Neutrophil (primary cell): Measurements from ENCODE around the gene PNRC1.

Source experiments
- H3K27ac ChIP-seq: fragments of 200-600 bp; sonication (generic); 2 replicates; pipeline ENCODE4 v1.5.1; 2016; ENCODE audit warnings: mild to moderate bottlenecking, moderate library complexity
- H3K27me3 ChIP-seq: fragments of 200-600 bp; sonication (generic); 2 replicates; pipeline ENCODE4 v1.6.0; 2016; ENCODE audit warnings: mild to moderate bottlenecking
- H3K36me3 ChIP-seq: fragments of 200-600 bp; sonication (generic); 2 replicates; pipeline ENCODE4 v1.5.1; 2017
- H3K4me1 ChIP-seq, 2 experiments: fragments of 200-600 bp in 1 of 2; sonication (generic) in 1 of 2; 1 replicate in 1 of 2; 2 replicates in 1 of 2; pipeline versions ENCODE4 v1.5.1 to v1.6.1; 2013 to 2016; ENCODE audit warnings: low read depth in 1 of 2, low read length in 1 of 2, mild to moderate bottlenecking in 1 of 2, moderate library complexity in 1 of 2; ENCODE audit not compliant: control insufficient read depth in 1 of 2, insufficient read depth in 1 of 2
- H3K4me3 ChIP-seq, 2 experiments: fragments of 200-600 bp in 1 of 2; sonication (generic) in 1 of 2; 1 replicate in 1 of 2; 2 replicates in 1 of 2; pipeline ENCODE4 v1.5.1; 2013 to 2016; ENCODE audit warnings: low read depth in 1 of 2, low read length in 1 of 2, mild to moderate bottlenecking in 1 of 2, moderate library complexity in 1 of 2
- H3K9me3 ChIP-seq: fragments of 200-600 bp; sonication (generic); 2 replicates; pipeline ENCODE4 v1.5.1; 2016
- CTCF ChIP-seq: fragments of 200-600 bp; sonication (generic); IDR thresholded peaks from 2 replicates; pipeline ENCODE4 v1.5.1; 2016; ENCODE audit warnings: antibody characterized with exemption

The PNRC1 gene

GRCh38 chr6:89045011-89045387 is 35.6 kb upstream of the PNRC1 start:
- Histone ChIP-seq H3K4me3 (peak overlapping the region in 1 of 2 experiments; percentile 19), H3K9me3 (no peaks in the 10 kb centered on the region), H3K4me1 (peaks cover 32 to 48% of the 10 kb centered on the region in 2 experiments), H3K27ac (peak overlapping the region; percentile 79), H3K36me3 (no peaks in the 10 kb centered on the region), H3K27me3 (no peaks in the 10 kb centered on the region)
- TF ChIP-seq CTCF: no peak

GRCh38 chr6:89045576-89045975 is 35.0 kb upstream of the PNRC1 start:
- no peaks in the 10 kb centered on the region for H3K36me3 ChIP-seq
- peak overlapping the region; percentile 79 for H3K27ac ChIP-seq
- no peaks in the 10 kb centered on the region for H3K27me3 ChIP-seq
- TF ChIP-seq CTCF: no peak
- H3K4me1 ChIP-seq: peaks cover 38 to 54% of the 10 kb centered on the region in 2 experiments
- H3K4me3 ChIP-seq: no peak overlapping the region
- H3K9me3 ChIP-seq: no peaks in the 10 kb centered on the region

- Histone ChIP-seq H3K4me1 (peaks cover 54 to 70% of the 10 kb centered on the region in 2 experiments), H3K9me3 (no peaks in the 10 kb centered on the region), H3K36me3 (no peaks in the 10 kb centered on the region), H3K27me3 (no peaks in the 10 kb centered on the region), H3K4me3 (peak overlapping the region in 1 of 2 experiments; percentile 12), H3K27ac (peak overlapping the region; percentile 77)
- no peak for TF ChIP-seq CTCF
These were observed 33.1 kb upstream of the PNRC1 start for GRCh38 chr6:89047473-89047872.

DNA sequence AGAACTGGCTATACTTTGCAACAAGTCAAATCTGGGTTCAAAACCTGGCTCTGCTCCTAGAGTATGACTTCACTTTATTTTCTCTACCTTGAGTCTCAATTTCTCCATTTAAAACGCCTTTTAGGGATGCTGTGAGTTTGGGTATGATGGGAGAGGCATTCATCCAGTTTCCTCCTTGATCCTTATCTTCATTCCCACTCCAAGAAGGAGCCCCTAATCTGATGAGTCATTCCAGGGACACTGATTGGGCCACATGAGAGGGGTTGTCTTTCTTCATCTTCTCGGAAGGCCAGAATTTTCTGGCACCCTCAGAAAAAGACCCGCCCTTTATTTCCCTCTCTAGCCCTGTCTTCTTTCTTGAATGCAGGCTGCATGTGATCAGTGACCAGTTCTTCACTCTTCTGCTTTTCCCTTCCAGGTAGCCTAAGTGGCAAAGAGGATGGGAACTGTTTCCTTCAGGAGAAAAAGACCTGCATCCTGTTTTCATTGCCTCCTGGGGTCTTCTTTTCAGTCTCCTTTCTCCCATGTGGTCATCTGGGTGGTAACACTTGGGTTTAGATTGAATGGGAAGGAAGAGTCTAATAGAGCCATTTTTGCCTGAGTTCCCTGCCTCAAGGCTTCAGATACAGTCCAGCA is 32.1 kb upstream of the PNRC1 start:
- peak overlapping the region; percentile 77 for H3K27ac ChIP-seq
- H3K4me3 ChIP-seq: no peak overlapping the region
- no peaks in the 10 kb centered on the region for H3K9me3 ChIP-seq
- no peak for TF ChIP-seq CTCF
- H3K4me1 ChIP-seq: peaks cover 54 to 70% of the 10 kb centered on the region in 2 experiments
- H3K27me3 ChIP-seq: no peaks in the 10 kb centered on the region
- H3K36me3 ChIP-seq: no peaks in the 10 kb centered on the region

GRCh38 chr6:89048985-89049384 is 31.6 kb upstream of the PNRC1 start:
- Histone ChIP-seq H3K27me3 (no peaks in the 10 kb centered on the region), H3K4me3 (no peak overlapping the region), H3K9me3 (no peaks in the 10 kb centered on the region), H3K4me1 (peaks cover 54 to 70% of the 10 kb centered on the region in 2 experiments), H3K36me3 (no peaks in the 10 kb centered on the region), H3K27ac (peak overlapping the region; percentile 77)
- TF ChIP-seq CTCF: no peak
